AG04449 (cell line): Measurements from ENCODE around the gene CENPP.

Experiments
- CTCF ChIA-PET: fragments of 350-600 bp; formaldehyde crosslinking; extraction: SDS; loops from one replicate; lab custom pipeline; 2021; ENCODE audit warnings: antibody characterized with exemption; lab: Yijun Ruan, JAX
- POLR2A ChIA-PET: fragments of 400-600, 350-600 bp; formaldehyde crosslinking; extraction: SDS; loops from one replicate; lab custom pipeline; 2020; ENCODE audit warnings: antibody characterized with exemption, inconsistent platforms; lab: Yijun Ruan, JAX
- DNase-seq: peaks from one replicate; pipeline ENCODE4 v3.0.0-alpha.2; 2010; ENCODE audit warnings: low read depth, low spot score
- H3K4me3 ChIP-seq: 2 replicates; pipeline ENCODE4 v1.5.1; 2011; ENCODE audit warnings: low read depth, mild to moderate bottlenecking, control low read depth, low read length
- TF ChIP-seq, protein P1 (sequence below): IDR thresholded peaks from one replicate; pipeline ENCODE4 v1.5.1; 2011; ENCODE audit warnings: mild to moderate bottlenecking, moderate library complexity, low read length, control low read depth, inconsistent platforms; ENCODE audit not compliant: insufficient read depth; ENCODE audit errors: missing control alignments

Gene CENPP

DNA sequence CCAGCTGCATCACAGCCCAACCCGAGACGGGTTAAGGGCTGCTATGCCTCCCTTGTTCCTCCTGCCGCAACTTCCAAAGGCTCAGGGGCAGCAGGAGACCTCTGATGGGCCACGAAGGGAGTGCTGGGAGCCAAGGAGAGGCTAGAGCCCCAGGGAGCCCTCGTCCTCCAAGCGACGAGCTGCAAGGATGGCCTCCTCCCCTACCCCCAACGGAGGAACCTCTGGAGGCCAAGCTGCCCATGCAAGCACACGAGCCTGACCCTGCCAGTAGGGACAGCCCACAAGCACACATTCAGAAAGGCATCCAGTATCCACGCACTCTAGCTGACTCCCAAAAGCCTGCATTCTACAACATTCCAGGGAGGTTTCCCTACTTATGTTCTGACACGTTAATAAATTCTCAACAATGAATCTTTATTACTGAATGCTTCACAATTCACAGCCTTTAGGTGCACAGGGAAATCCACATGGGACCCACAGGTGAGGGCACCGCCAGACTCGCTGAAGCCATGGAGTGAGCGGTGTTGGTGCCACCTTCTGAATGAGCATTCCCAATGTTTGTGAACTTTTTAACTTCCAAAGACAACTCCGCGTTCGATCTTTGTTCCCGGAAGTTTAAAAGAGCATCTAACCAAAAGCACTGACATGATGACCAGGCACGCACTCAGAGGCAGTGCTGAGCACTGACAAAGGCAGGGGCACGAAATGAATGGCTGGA, 315.5 kb downstream of the CENPP start:
- POLR2A ChIA-PET, result no interaction called here
- H3K4me3 ChIP-seq, result no peak overlapping the region
- TF ChIP-seq, protein P1, sequence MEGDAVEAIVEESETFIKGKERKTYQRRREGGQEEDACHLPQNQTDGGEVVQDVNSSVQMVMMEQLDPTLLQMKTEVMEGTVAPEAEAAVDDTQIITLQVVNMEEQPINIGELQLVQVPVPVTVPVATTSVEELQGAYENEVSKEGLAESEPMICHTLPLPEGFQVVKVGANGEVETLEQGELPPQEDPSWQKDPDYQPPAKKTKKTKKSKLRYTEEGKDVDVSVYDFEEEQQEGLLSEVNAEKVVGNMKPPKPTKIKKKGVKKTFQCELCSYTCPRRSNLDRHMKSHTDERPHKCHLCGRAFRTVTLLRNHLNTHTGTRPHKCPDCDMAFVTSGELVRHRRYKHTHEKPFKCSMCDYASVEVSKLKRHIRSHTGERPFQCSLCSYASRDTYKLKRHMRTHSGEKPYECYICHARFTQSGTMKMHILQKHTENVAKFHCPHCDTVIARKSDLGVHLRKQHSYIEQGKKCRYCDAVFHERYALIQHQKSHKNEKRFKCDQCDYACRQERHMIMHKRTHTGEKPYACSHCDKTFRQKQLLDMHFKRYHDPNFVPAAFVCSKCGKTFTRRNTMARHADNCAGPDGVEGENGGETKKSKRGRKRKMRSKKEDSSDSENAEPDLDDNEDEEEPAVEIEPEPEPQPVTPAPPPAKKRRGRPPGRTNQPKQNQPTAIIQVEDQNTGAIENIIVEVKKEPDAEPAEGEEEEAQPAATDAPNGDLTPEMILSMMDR, result no peak
- DNase-seq, result no peak
- CTCF ChIA-PET, result interaction anchor here (0.6 to 1.5 kb wide), 4 partner anchors 8 to 299 kb away, joined by 3 to 4 read pairs (median 3); no protein-coding TSS in a partner anchor

DNA sequence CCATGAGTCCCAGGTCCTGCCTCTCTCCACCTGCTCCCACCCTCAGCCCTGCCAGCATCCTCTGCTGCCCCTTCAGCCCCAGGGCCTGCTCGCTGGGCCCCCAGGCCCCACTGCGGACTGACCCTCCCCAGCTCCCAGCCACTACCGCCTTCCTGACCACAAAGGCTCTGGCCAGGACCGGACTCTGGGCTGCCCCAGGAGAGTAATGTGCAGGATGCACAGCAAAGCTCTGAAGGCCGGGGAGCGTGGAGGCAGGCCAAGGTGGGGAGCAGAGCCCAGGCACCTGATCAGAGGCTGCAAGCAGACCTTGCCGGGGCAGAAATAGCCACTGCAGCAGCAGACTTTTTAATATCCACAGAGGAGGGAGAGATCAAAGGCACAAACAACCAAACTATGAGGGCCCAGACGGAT, 316.3 kb downstream of the CENPP start:
- ChIA-PET POLR2A (no interaction called here), CTCF (interaction anchor here (0.6 to 1.5 kb wide), 2 partner anchors 9 to 16 kb away, joined by 3 to 4 read pairs; no protein-coding TSS in a partner anchor)
- no peak overlapping the region for H3K4me3 ChIP-seq
- TF ChIP-seq, protein P1, result no peak
- no peak for DNase-seq

DNA sequence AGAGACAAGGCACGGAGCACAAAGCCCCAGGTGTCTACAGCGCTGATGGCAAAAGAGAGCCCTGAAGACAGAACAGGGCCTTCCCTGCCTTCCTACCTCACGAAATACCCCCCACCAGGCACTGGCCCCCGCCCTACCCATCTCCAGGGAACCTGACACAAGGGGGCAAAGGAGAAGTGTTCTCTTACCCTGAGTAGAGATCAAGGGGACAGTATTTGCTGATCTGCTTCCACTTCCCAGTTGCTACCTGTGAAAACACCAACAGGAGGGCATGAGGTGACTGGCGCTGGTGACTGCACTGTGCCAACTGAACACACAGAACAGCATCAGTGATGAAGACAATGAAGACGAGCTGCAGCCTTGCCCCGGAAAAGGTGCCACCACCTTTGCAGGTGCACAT, 316.8 kb downstream of the CENPP start:
- no peak for DNase-seq
- ChIA-PET POLR2A (no interaction called here), CTCF (interaction anchor here (1.5 to 4.3 kb wide), 2 partner anchors 8 to 10 kb away, joined by 4 to 30 read pairs; no protein-coding TSS in a partner anchor)
- no peak overlapping the region for H3K4me3 ChIP-seq
- TF ChIP-seq, protein P1, result no peak

DNA sequence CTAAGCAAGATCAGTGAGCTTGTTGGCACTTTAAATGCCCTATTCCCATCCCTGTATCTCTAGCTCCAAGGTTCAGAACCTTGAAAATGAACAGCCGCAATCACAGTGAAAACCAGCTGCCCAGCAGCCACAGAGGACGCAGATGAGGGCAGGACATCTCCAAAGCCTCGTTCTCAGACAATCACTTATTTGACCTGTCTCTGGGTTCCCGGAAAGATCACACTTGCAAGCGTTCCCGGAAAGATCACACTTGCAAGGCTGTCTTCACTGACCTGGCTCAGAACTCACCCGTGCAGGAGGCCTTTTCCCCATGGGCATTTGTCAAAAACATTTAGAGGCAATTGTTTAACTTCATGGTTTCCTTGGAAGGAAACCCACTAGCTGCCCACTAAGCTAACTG, 318.5 kb downstream of the CENPP start:
- DNase-seq, result no peak
- POLR2A ChIA-PET, result no interaction called here
- CTCF ChIA-PET, result interaction anchor here (1.2 to 4.3 kb wide), 2 partner anchors 10 to 147 kb away, joined by 4 to 30 read pairs; no protein-coding TSS in a partner anchor
- TF ChIP-seq, protein P1, result no peak
- no peak overlapping the region for H3K4me3 ChIP-seq

DNA sequence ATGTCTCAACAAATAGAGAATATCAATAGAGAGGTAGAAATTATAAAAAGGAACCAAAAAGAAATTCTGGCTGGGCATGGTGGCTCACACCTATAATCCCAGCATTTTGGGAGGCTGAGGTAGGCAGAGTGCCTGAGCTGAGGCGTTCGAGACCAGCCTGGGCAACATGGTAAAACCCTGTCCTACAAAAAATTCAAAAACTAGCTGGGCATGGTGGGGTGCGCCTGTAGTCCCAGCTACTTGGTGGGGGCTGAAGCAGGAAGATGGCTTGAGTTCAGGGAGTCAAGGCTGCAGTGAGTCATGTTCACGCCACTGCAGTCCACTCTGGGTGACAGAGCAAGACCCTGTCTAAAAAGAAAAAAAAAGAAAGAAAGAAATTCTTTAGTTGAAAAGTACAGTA, 319.3 kb downstream of the CENPP start:
- no peak for DNase-seq
- TF ChIP-seq, protein P1, result no peak
- no peak overlapping the region for H3K4me3 ChIP-seq
- ChIA-PET POLR2A (no interaction called here), CTCF (interaction anchor here (1.2 to 4.3 kb wide), 3 partner anchors 11 to 146 kb away, joined by 3 to 30 read pairs (median 4); no protein-coding TSS in a partner anchor)

DNA sequence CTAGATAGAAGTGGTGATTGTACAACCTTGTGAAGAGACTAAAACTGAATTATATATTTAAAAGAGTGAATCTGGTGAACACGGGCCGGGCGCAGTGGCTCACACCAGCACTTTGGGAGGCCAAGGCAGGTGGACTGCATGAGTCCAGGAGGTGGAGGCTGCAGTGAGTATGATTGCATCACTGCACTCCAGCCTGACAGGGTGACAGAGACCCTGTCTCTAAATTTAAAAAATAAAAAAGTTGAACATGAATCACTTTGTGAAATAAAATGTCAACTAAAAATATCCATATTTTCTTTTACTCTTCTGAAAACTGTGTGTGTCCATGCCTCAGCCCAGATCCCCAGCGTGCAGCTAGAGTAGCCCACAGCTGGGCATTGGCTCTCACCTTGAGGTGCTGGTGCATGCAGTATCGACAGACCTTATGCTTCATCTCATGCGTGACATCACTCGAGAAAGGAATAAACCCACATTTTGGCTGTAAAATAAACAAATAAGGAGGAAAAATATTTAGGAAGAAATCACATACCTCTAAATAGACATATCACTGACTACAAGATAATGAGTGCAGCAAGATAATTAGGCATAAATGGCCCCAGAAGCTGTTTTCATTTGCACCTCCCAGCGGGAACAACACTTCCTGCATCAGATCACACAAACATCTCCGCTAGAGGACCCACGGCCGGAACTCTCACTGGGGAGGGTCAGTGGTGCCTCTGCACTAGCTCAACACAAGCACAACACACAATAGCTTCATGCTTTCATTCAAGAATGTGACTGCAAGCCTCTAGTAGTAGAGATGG, 322.1 kb downstream of the CENPP start:
- no peak overlapping the region for H3K4me3 ChIP-seq
- POLR2A ChIA-PET, result no interaction called here
- CTCF ChIA-PET, result interaction anchor here (0.7 to 1.1 kb wide), 2 partner anchors 43 to 143 kb away, joined by 3 read pairs; no protein-coding TSS in a partner anchor
- DNase-seq, result no peak
- TF ChIP-seq, protein P1, result no peak
